Measurements from ENCODE around the gene MT1G.

MT1G gene

GRCh38 chr16:56679818-56680217 lies 12.0 kb upstream of the MT1G start:
- no peak overlapping the region for H3K4me2 ChIP-seq (ENCODE audit: low read depth, low read length)
- H3K27me3 ChIP-seq (replicated peaks; ENCODE audit: insufficient read depth, low read length): peaks cover 31% of the 10 kb centered on the region
- H3K79me2 ChIP-seq (ENCODE audit: low read length): no peaks in the 10 kb centered on the region
- no peak for DNase-seq
- H4K20me1 ChIP-seq (ENCODE audit: insufficient read depth, low read length): no peaks in the 10 kb centered on the region
- no peaks in the 10 kb centered on the region for H3K4me1 ChIP-seq (ENCODE audit: low read length)
- no peaks in the 10 kb centered on the region for H3K36me3 ChIP-seq (replicated peaks; ENCODE audit: insufficient read depth, low read length)
- no peak overlapping the region for H3K27ac ChIP-seq (ENCODE audit: low read length)
- no peak overlapping the region for H2AFZ ChIP-seq (ENCODE audit: low read length)
- H3F3A ChIP-seq (ENCODE audit: insufficient read depth, low read length): no peaks in the 10 kb centered on the region
- no peak overlapping the region for H3K4me3 ChIP-seq (ENCODE audit: low read length)
- TF ChIP-seq EZH2 (optimal IDR thresholded peaks at IDR 0.05; ENCODE audit: low read depth, low read length): no peak
- no peak for TF ChIP-seq CTCF (IDR thresholded peaks at IDR 0.05; ENCODE audit: low read length)
- TF ChIP-seq EZH2phosphoT487 (IDR thresholded peaks at IDR 0.05; ENCODE audit: low read length): no peak
- H3K9ac ChIP-seq (ENCODE audit: low read length): no peak overlapping the region
- H3K9me3 ChIP-seq (replicated peaks; ENCODE audit: insufficient read depth, low read length): no peaks in the 10 kb centered on the region
- H3K9me2 ChIP-seq (replicated peaks; ENCODE audit: insufficient read depth, low read length): no peaks in the 10 kb centered on the region

GRCh38 chr16:56679078-56679730 lies 11.3 kb upstream of the MT1G start:
- H3K9ac ChIP-seq (ENCODE audit: low read length): no peak overlapping the region
- H3K4me3 ChIP-seq (ENCODE audit: low read length): no peak overlapping the region
- H3K9me3 ChIP-seq (replicated peaks; ENCODE audit: insufficient read depth, low read length): no peaks in the 10 kb centered on the region
- H3K4me2 ChIP-seq (ENCODE audit: low read depth, low read length): no peak overlapping the region
- H4K20me1 ChIP-seq (ENCODE audit: insufficient read depth, low read length): no peaks in the 10 kb centered on the region
- H3K9me2 ChIP-seq (replicated peaks; ENCODE audit: insufficient read depth, low read length): no peaks in the 10 kb centered on the region
- H3K27me3 ChIP-seq (replicated peaks; ENCODE audit: insufficient read depth, low read length): peaks cover 31% of the 10 kb centered on the region
- no peaks in the 10 kb centered on the region for H3K79me2 ChIP-seq (ENCODE audit: low read length)
- DNase-seq: no peak
- TF ChIP-seq CTCF (IDR thresholded peaks at IDR 0.05; ENCODE audit: low read length): no peak
- no peak for TF ChIP-seq EZH2phosphoT487 (IDR thresholded peaks at IDR 0.05; ENCODE audit: low read length)
- TF ChIP-seq EZH2 (optimal IDR thresholded peaks at IDR 0.05; ENCODE audit: low read depth, low read length): no peak
- H2AFZ ChIP-seq (ENCODE audit: low read length): no peak overlapping the region
- no peaks in the 10 kb centered on the region for H3K4me1 ChIP-seq (ENCODE audit: low read length)
- no peaks in the 10 kb centered on the region for H3K36me3 ChIP-seq (replicated peaks; ENCODE audit: insufficient read depth, low read length)
- H3K27ac ChIP-seq (ENCODE audit: low read length): no peak overlapping the region
- H3F3A ChIP-seq (ENCODE audit: insufficient read depth, low read length): no peaks in the 10 kb centered on the region

- no peak overlapping the region for H3K4me3 ChIP-seq (ENCODE audit: low read length)
- H3K79me2 ChIP-seq (ENCODE audit: low read length): no peaks in the 10 kb centered on the region
- no peak overlapping the region for H2AFZ ChIP-seq (ENCODE audit: low read length)
- peaks cover 34% of the 10 kb centered on the region for H3K27me3 ChIP-seq (replicated peaks; ENCODE audit: insufficient read depth, low read length)
- no peaks in the 10 kb centered on the region for H3K9me2 ChIP-seq (replicated peaks; ENCODE audit: insufficient read depth, low read length)
- H3K27ac ChIP-seq (ENCODE audit: low read length): no peak overlapping the region
- no peak overlapping the region for H3K9ac ChIP-seq (ENCODE audit: low read length)
- H3F3A ChIP-seq (ENCODE audit: insufficient read depth, low read length): no peaks in the 10 kb centered on the region
- no peak for TF ChIP-seq CTCF (IDR thresholded peaks at IDR 0.05; ENCODE audit: low read length)
- TF ChIP-seq EZH2phosphoT487 (IDR thresholded peaks at IDR 0.05; ENCODE audit: low read length): no peak
- no peak for TF ChIP-seq EZH2 (optimal IDR thresholded peaks at IDR 0.05; ENCODE audit: low read depth, low read length)
- no peaks in the 10 kb centered on the region for H3K4me1 ChIP-seq (ENCODE audit: low read length)
- H3K4me2 ChIP-seq (ENCODE audit: low read depth, low read length): no peak overlapping the region
- H4K20me1 ChIP-seq (ENCODE audit: insufficient read depth, low read length): no peaks in the 10 kb centered on the region
- no peaks in the 10 kb centered on the region for H3K36me3 ChIP-seq (replicated peaks; ENCODE audit: insufficient read depth, low read length)
- DNase-seq: no peak
- no peaks in the 10 kb centered on the region for H3K9me3 ChIP-seq (replicated peaks; ENCODE audit: insufficient read depth, low read length)
Measured at GRCh38 chr16:56677474-56677873, 9.6 kb upstream of the MT1G start.
